Naive thymus-derived CD4-positive, alpha-beta T cell (primary cell): ENCODE measurements around the gene LAPTM5. TPM values are rescaled to one million over a fixed set of nuclear protein-coding genes. Genes with fewer than 3 reads are reported as not detected.
A peak's percentile ranks its signal among the peaks of the same experiment; 100 is the strongest.

Experiments used
- ATAC-seq: fragments of 150-1000 bp; cut with Tn5 transposase; 2 replicates; pipeline ENCODE4 v1.10.0; 2021; ENCODE audit warnings: mild to moderate bottlenecking, moderate library complexity
- CTCF ChIA-PET: fragments of 350-600 bp; sonication (Branson Sonifier 250); formaldehyde crosslinking; loops from one replicate; lab custom pipeline; 2021; ENCODE audit warnings: antibody characterized with exemption; lab: Charles Lee
- POLR2A ChIA-PET: fragments of 350-600 bp; sonication (Branson Sonifier 250); formaldehyde crosslinking; loops from one replicate; lab custom pipeline; 2021; ENCODE audit warnings: antibody characterized with exemption, inconsistent platforms; lab: Charles Lee
- DNase-seq, 9 donors: peaks; one replicate each; pipeline versions ENCODE4 v3.0.0 to v3.0.0-alpha.2; 2020 to 2022; ENCODE audit warnings: mixed read lengths in 1 of 9
- H3K27ac ChIP-seq: one replicate; pipeline ENCODE4 v1.7.0; 2013; ENCODE audit warnings: mild to moderate bottlenecking, low read depth, low read length, moderate library complexity
- H3K27me3 ChIP-seq, 2 donors: one replicate each; pipeline ENCODE4 v1.7.0; 2013; ENCODE audit warnings: low read length in 2 of 2, mild to moderate bottlenecking in 2 of 2, moderate library complexity in 2 of 2; ENCODE audit not compliant: control insufficient read depth in 2 of 2, insufficient read depth in 2 of 2
- H3K36me3 ChIP-seq, 3 experiments: 1 replicate in 2 of 3; 2 replicates in 1 of 3; pipeline ENCODE4 v1.7.0; 2013; ENCODE audit warnings: low read length in 3 of 3, mild to moderate bottlenecking in 3 of 3, moderate library complexity in 1 of 3; ENCODE audit not compliant: insufficient read depth in 3 of 3, control insufficient read depth in 2 of 3
- H3K4me1 ChIP-seq, 2 donors: one replicate each; pipeline ENCODE4 v1.7.0; 2013; ENCODE audit warnings: low read length in 2 of 2, mild to moderate bottlenecking in 2 of 2, moderate library complexity in 1 of 2; ENCODE audit not compliant: control insufficient read depth in 2 of 2, insufficient read depth in 2 of 2
- H3K4me3 ChIP-seq: 2 replicates; pipeline ENCODE4 v1.7.0; 2013; ENCODE audit warnings: mild to moderate bottlenecking, low read length
- H3K9me3 ChIP-seq, 3 experiments: 1 replicate in 2 of 3; 2 replicates in 1 of 3; pipeline ENCODE4 v1.7.0; 2013; ENCODE audit warnings: low read length in 3 of 3; ENCODE audit not compliant: control insufficient read depth in 2 of 3
- H3K27ac Mint-ChIP-seq, 9 donors: one replicate each; pipeline ENCODE4 v1.8.0; 2020 to 2022; ENCODE audit warnings: mixed read lengths in 9 of 9, mild to moderate bottlenecking in 8 of 9, moderate library complexity in 5 of 9, inconsistent platforms in 2 of 9
- H3K27me3 Mint-ChIP-seq, 5 donors: one replicate each; pipeline ENCODE4 v1.8.0; 2021 to 2022; ENCODE audit warnings: mixed read lengths in 5 of 5, mild to moderate bottlenecking in 1 of 5
- H3K36me3 Mint-ChIP-seq, 5 donors: one replicate each; pipeline ENCODE4 v1.8.0; 2020 to 2022; ENCODE audit warnings: mixed read lengths in 5 of 5, mild to moderate bottlenecking in 3 of 5, inconsistent platforms in 1 of 5
- H3K4me1 Mint-ChIP-seq, 7 donors: one replicate each; pipeline ENCODE4 v1.8.0; 2020 to 2022; ENCODE audit warnings: mixed read lengths in 7 of 7, mild to moderate bottlenecking in 3 of 7, inconsistent platforms in 1 of 7
- H3K4me3 Mint-ChIP-seq, 10 donors: one replicate each; pipeline ENCODE4 v1.8.0; 2020 to 2022; ENCODE audit warnings: mild to moderate bottlenecking in 10 of 10, mixed read lengths in 10 of 10, moderate library complexity in 6 of 10, inconsistent platforms in 2 of 10
- H3K9me3 Mint-ChIP-seq, 11 donors: one replicate each; pipeline ENCODE4 v1.8.0; 2020 to 2022; ENCODE audit warnings: mixed read lengths in 11 of 11, mild to moderate bottlenecking in 4 of 11, inconsistent platforms in 1 of 11, moderate library complexity in 1 of 11
- intact Hi-C, 2 donors: fragments of 100-400 bp; cut with micrococcal nuclease; formaldehyde crosslinking; loops; one replicate each; pipeline ENCODE4 v1.15.1; 2023
- polyA plus RNA-seq, 2 donors: library from polyadenylated mRNA; unstranded; fragments of 300-500 nt; fragmentation: Illumina TruSeq; gene quantifications; one replicate each; pipeline ENCODE4 v1.2.3, GENCODE V29; 2021
- total RNA-seq, 6 experiments: library from RNA in 5 of 6; stranded (reverse) in 5 of 6; gene quantifications; 1 replicate in 5 of 6; 2 replicates in 1 of 6; pipeline ENCODE4 v1.2.3 and lab custom pipeline; 2021 to 2026

Gene LAPTM5
- total and polyA plus RNA-seq, 7 experiments from 2014 or later = 464 to 783 (median 575) TPM

- peaks cover 0 to 27% (median 0%) of the 10 kb centered on the region in 3 experiments for H3K36me3 ChIP-seq
- peak; percentile 78 for ATAC-seq
- Mint-ChIP-seq H3K4me3 (peak overlapping the region; percentile 83 to 96 (median 91)), H3K4me1 (peaks cover 18 to 49% (median 38%) of the 10 kb centered on the region in 7 donors), H3K27me3 (no peaks in the 10 kb centered on the region), H3K36me3 (peaks cover 0 to 10% (median 0%) of the 10 kb centered on the region in 5 donors), H3K9me3 (peaks cover 0 to 9% (median 0%) of the 10 kb centered on the region in 11 donors), H3K27ac (peak overlapping the region; percentile 86 to 97 (median 94))
- DNase-seq = peak; percentile 75 to 97 (median 96)
- ChIA-PET POLR2A (interaction anchor here (0.5 to 42.4 kb wide), 12 partner anchors 12 to 578 kb away, joined by 3 to 1281 read pairs (median 4); partner anchors contain the start of genes LAPTM5, SNRNP40 and ZCCHC17), CTCF (interaction anchor here (0.6 to 5.2 kb wide), 21 partner anchors 9 to 1537 kb away, joined by 3 to 149 read pairs (median 9); partner anchors contain the start of genes LAPTM5, MECR and SRSF4)
- intact Hi-C loops = loop anchor here (1.0 to 10.0 kb wide), 17 partner anchors 24 to 1982 kb away; partner anchors contain the start of genes LAPTM5 (in 2 of the 2), PUM1 (in 2 of the 2), SNRNP40 (in 2 of the 2) and PTPRU (in 1 of the 2)
- H3K9me3 ChIP-seq = peaks cover 0 to 9% (median 0%) of the 10 kb centered on the region in 3 experiments
- peak overlapping the region; percentile 100 for H3K27ac ChIP-seq
- peaks cover 10 to 37% of the 10 kb centered on the region in 2 donors for H3K4me1 ChIP-seq
- no peaks in the 10 kb centered on the region for H3K27me3 ChIP-seq
- H3K4me3 ChIP-seq = peak overlapping the region; percentile 88
Observed at GRCh38 chr1:30718636-30719405, 38.8 kb downstream of the LAPTM5 start.

- H3K4me3 Mint-ChIP-seq = peak overlapping the region; percentile 89 to 98 (median 94)
- H3K27me3 ChIP-seq = no peaks in the 10 kb centered on the region
- peaks cover 10 to 32% of the 10 kb centered on the region in 2 donors for H3K4me1 ChIP-seq
- CTCF ChIA-PET = interaction anchor here (0.6 to 5.2 kb wide), 19 partner anchors 10 to 1536 kb away, joined by 3 to 149 read pairs (median 9); partner anchors contain the start of genes LAPTM5, MECR and SRSF4
- peaks cover 0 to 9% (median 0%) of the 10 kb centered on the region in 3 experiments for H3K9me3 ChIP-seq
- H3K36me3 ChIP-seq = peaks cover 0 to 21% (median 0%) of the 10 kb centered on the region in 3 experiments
- intact Hi-C loops = loop anchor here (1.0 to 10.0 kb wide), 14 partner anchors 25 to 1981 kb away; partner anchors contain the start of genes PUM1 (in 2 of the 2), SNRNP40 (in 2 of the 2), LAPTM5 (in 1 of the 2) and PTPRU (in 1 of the 2)
- H3K9me3 Mint-ChIP-seq = peaks cover 0 to 9% (median 0%) of the 10 kb centered on the region in 11 donors
- POLR2A ChIA-PET = interaction anchor here (0.5 to 42.4 kb wide), 7 partner anchors 13 to 579 kb away, joined by 3 to 1281 read pairs (median 27); partner anchors contain the start of genes LAPTM5, SNRNP40 and ZCCHC17
- peaks cover 16 to 47% (median 36%) of the 10 kb centered on the region in 7 donors for H3K4me1 Mint-ChIP-seq
- ATAC-seq (peak; percentile 86), DNase-seq (peak; percentile 96 to 99 (median 99))
- peaks cover 0 to 9% (median 0%) of the 10 kb centered on the region in 5 donors for H3K36me3 Mint-ChIP-seq
- H3K27me3 Mint-ChIP-seq = no peaks in the 10 kb centered on the region
- H3K27ac Mint-ChIP-seq = peak overlapping the region; percentile 81 to 99 (median 96)
- peak overlapping the region; percentile 58 for H3K4me3 ChIP-seq
- peak overlapping the region; percentile 100 for H3K27ac ChIP-seq
Observed at GRCh38 chr1:30718091-30718635, 39.4 kb downstream of the LAPTM5 start.

DNA sequence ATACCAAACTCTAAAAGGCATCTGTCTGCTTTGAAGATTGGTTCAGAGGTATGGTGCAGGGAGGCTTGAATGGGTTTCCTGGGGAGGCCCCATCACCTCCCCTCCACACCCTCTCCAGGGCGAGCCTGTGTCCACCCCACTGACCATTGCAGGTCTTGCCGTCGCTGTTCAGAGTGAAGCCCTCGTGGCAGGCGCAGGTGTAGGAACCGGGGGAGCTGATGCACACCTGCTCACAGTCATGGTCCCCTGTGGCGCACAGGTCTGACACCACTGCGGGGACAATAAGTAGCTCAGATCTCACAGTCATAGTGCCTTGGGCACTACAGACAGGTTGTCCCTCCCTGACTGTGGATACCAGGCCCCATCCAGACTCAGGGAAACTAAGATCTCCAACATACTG, 40.9 kb downstream of the LAPTM5 start:
- Mint-ChIP-seq H3K27me3 (peaks cover 0 to 7% (median 0%) of the 10 kb centered on the region in 5 donors), H3K9me3 (peaks cover 0 to 9% (median 0%) of the 10 kb centered on the region in 11 donors), H3K36me3 (peaks cover 0 to 4% (median 0%) of the 10 kb centered on the region in 5 donors), H3K4me3 (peak overlapping the region; percentile 40 to 96 (median 82)), H3K27ac (peak overlapping the region in 6 of 9 donors; percentile 28 to 96 (median 82)), H3K4me1 (peaks cover 9 to 36% (median 25%) of the 10 kb centered on the region in 7 donors)
- Histone ChIP-seq H3K36me3 (peaks cover 0 to 6% (median 0%) of the 10 kb centered on the region in 3 experiments), H3K27me3 (no peaks in the 10 kb centered on the region), H3K4me3 (no peak overlapping the region), H3K4me1 (peaks cover 10 to 19% of the 10 kb centered on the region in 2 donors), H3K27ac (no peak overlapping the region), H3K9me3 (peaks cover 0 to 9% (median 0%) of the 10 kb centered on the region in 3 experiments)
- ATAC-seq (no peak), DNase-seq (no peak)
- ChIA-PET CTCF (interaction anchor here (1.2 to 1.5 kb wide), 2 partner anchors 19 to 63 kb away, joined by 3 to 4 read pairs; no protein-coding TSS in a partner anchor), POLR2A (no interaction called here)
- intact Hi-C loops = loop anchor here (5.0 to 10.0 kb wide), 4 partner anchors 211 to 1534 kb away; partner anchors contain the start of genes PUM1 (in 1 of the 2), SRSF4 (in 1 of the 2) and TMEM39B (in 1 of the 2)

DNA sequence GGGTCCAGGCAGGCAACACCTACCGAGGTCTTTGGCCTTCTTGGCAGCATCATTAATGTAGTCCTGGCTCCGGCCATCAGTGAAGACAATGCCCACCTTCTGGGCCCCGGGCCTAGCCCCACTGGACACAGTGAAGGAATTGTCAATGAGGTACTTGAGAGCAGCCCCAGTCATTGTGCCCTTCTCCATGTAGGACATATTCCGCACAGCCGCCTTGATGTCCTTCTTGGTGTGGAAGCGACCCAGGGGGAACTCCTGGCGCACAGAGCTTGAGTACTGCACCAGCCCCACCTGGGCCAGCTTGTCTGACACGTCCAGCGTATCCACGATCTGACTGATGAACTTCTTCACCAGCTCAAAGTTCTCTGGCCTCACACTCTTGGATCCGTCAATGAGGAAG, 41.7 kb downstream of the LAPTM5 start:
- Mint-ChIP-seq H3K36me3 (no peaks in the 10 kb centered on the region), H3K27ac (no peak overlapping the region), H3K9me3 (peaks cover 0 to 9% (median 0%) of the 10 kb centered on the region in 11 donors), H3K27me3 (peaks cover 0 to 7% (median 0%) of the 10 kb centered on the region in 5 donors), H3K4me3 (peak overlapping the region in 2 of 10 donors; percentile 13 to 25), H3K4me1 (peaks cover 6 to 29% (median 23%) of the 10 kb centered on the region in 7 donors)
- no peak overlapping the region for H3K4me3 ChIP-seq
- POLR2A ChIA-PET = no interaction called here
- H3K27ac ChIP-seq = no peak overlapping the region
- no peaks in the 10 kb centered on the region for H3K27me3 ChIP-seq
- DNase-seq = no peak
- peaks cover 10 to 15% of the 10 kb centered on the region in 2 donors for H3K4me1 ChIP-seq
- no peak for ATAC-seq
- peaks cover 0 to 9% (median 0%) of the 10 kb centered on the region in 3 experiments for H3K9me3 ChIP-seq
- no peaks in the 10 kb centered on the region for H3K36me3 ChIP-seq
- CTCF ChIA-PET = interaction anchor here (1.2 to 1.5 kb wide), 2 partner anchors 18 to 64 kb away, joined by 3 to 4 read pairs; no protein-coding TSS in a partner anchor
- intact Hi-C loops = loop anchor here (5.0 to 10.0 kb wide), 4 partner anchors 211 to 1534 kb away; partner anchors contain the start of genes PUM1 (in 1 of the 2), SRSF4 (in 1 of the 2) and TMEM39B (in 1 of the 2)

DNA sequence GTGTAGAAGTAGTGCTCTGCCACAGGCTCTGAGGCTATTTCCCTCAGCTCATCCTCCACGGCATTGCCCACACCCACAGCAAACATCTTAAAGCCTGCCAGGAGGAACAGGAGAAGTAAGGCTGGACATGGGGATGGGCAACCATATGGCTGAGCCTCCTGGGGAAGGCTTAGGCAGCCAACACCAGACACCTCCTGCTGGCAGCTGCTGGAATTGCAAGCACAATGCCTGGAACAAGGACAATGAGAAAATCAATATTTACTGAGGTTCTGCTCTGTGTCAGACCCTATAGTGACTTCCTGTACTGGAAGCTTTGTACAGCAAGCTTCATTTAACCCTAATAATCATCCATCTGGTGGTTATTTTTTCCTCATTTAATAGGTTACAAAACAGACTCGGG, 42.4 kb downstream of the LAPTM5 start:
- CTCF ChIA-PET = interaction anchor here (0.7 to 1.5 kb wide), 2 partner anchors 18 to 67 kb away, joined by 3 read pairs; no protein-coding TSS in a partner anchor
- Histone ChIP-seq H3K27ac (no peak overlapping the region), H3K27me3 (no peaks in the 10 kb centered on the region), H3K9me3 (peaks cover 0 to 9% (median 0%) of the 10 kb centered on the region in 3 experiments), H3K4me3 (no peak overlapping the region), H3K36me3 (no peaks in the 10 kb centered on the region), H3K4me1 (peaks cover 10% of the 10 kb centered on the region in 2 donors)
- peaks cover 0 to 11% (median 0%) of the 10 kb centered on the region in 5 donors for H3K27me3 Mint-ChIP-seq
- H3K4me1 Mint-ChIP-seq = peaks cover 6 to 23% (median 19%) of the 10 kb centered on the region in 7 donors
- H3K27ac Mint-ChIP-seq = peak overlapping the region in 1 of 9 donors; percentile 51
- POLR2A ChIA-PET = interaction anchor here (0.7 to 0.8 kb wide), 2 partner anchors 189 to 206 kb away, joined by 3 read pairs; no protein-coding TSS in a partner anchor
- H3K36me3 Mint-ChIP-seq = no peaks in the 10 kb centered on the region
- intact Hi-C loops = loop anchor here (5.0 to 10.0 kb wide), 4 partner anchors 212 to 1533 kb away; partner anchors contain the start of genes PUM1 (in 1 of the 2), SRSF4 (in 1 of the 2) and TMEM39B (in 1 of the 2)
- no peak overlapping the region for H3K4me3 Mint-ChIP-seq
- DNase-seq (no peak), ATAC-seq (no peak)
- peaks cover 0 to 9% (median 0%) of the 10 kb centered on the region in 11 donors for H3K9me3 Mint-ChIP-seq
